WTC11 (cell line): Measurements from ENCODE around the gene SOAT1. TPM values are rescaled to one million over a fixed set of nuclear protein-coding genes. Genes with fewer than 3 reads are reported as not detected.

ENCODE experiments used
- ATAC-seq: fragments of 200-7000 bp; cut with Tn5 transposase; 2 replicates; pipeline ENCODE4 v1.10.0; 2021; ENCODE audit warnings: mild to moderate bottlenecking, moderate library complexity
- CTCF ChIA-PET: fragments of 300-600 bp; sonication (Branson Sonifier 250); formaldehyde crosslinking; loops from one replicate; lab custom pipeline; 2021; ENCODE audit warnings: antibody characterized with exemption; lab: Charles Lee
- POLR2A ChIA-PET: fragments of 350-600 bp; sonication (Branson Sonifier 250); formaldehyde crosslinking; loops from one replicate; lab custom pipeline; 2021; ENCODE audit warnings: antibody characterized with exemption; lab: Charles Lee
- DNase-seq: peaks from one replicate; pipeline ENCODE4 v3.0.0; 2021; ENCODE audit warnings: low spot score
- H3K27ac Mint-ChIP-seq: 2 replicates; pipeline ENCODE4 v1.8.0; 2021; ENCODE audit warnings: mixed read lengths
- H3K27me3 Mint-ChIP-seq: 2 replicates; pipeline ENCODE4 v1.8.0; 2021; ENCODE audit warnings: low read depth, mild to moderate bottlenecking, moderate library complexity, mixed read lengths
- H3K36me3 Mint-ChIP-seq: 2 replicates; pipeline ENCODE4 v1.8.0; 2021; ENCODE audit warnings: mixed read lengths
- H3K4me1 Mint-ChIP-seq: 2 replicates; pipeline ENCODE4 v1.8.0; 2022; ENCODE audit warnings: mixed read lengths
- H3K4me3 Mint-ChIP-seq: 2 replicates; pipeline ENCODE4 v1.8.0; 2021; ENCODE audit warnings: mild to moderate bottlenecking, moderate library complexity, mixed read lengths
- H3K9me3 Mint-ChIP-seq: 2 replicates; pipeline ENCODE4 v1.8.0; 2021; ENCODE audit warnings: mixed read lengths
- ATF2 ChIP-seq: sonication (generic); formaldehyde crosslinking; IDR thresholded peaks from 2 replicates; pipeline ENCODE4 v1.8.1; 2022; ENCODE audit warnings: low read depth, missing genetic modification reagents, borderline replicate concordance
- ATF6 ChIP-seq: sonication (generic); formaldehyde crosslinking; IDR thresholded peaks from 2 replicates; pipeline ENCODE4 v1.8.1; 2023; ENCODE audit warnings: mild to moderate bottlenecking, missing genetic modification reagents
- CBFB ChIP-seq: sonication (generic); formaldehyde crosslinking; IDR thresholded peaks from 2 replicates; pipeline ENCODE4 v1.8.1; 2022; ENCODE audit warnings: mild to moderate bottlenecking, low read depth, missing genetic modification reagents
- CREB1 ChIP-seq: sonication (generic); formaldehyde crosslinking; IDR thresholded peaks from 2 replicates; pipeline ENCODE4 v1.8.0; 2023; ENCODE audit warnings: mild to moderate bottlenecking, missing genetic modification reagents
- CREM ChIP-seq: sonication (generic); formaldehyde crosslinking; IDR thresholded peaks from 2 replicates; pipeline ENCODE4 v1.8.1; 2022; ENCODE audit warnings: mild to moderate bottlenecking, missing genetic modification reagents, moderate library complexity
- CTCF ChIP-seq: fragments of 200-600 bp; IDR thresholded peaks from 2 replicates; pipeline ENCODE4 v1.8.0; 2022; ENCODE audit warnings: antibody characterized with exemption
- E2F4 ChIP-seq: sonication (generic); formaldehyde crosslinking; IDR thresholded peaks from 2 replicates; pipeline ENCODE4 v1.8.1; 2022; ENCODE audit warnings: low read depth, mild to moderate bottlenecking, moderate library complexity, missing genetic modification reagents, borderline replicate concordance
- ESRRA ChIP-seq: sonication (generic); formaldehyde crosslinking; IDR thresholded peaks from 2 replicates; pipeline ENCODE4 v1.8.1; 2022; ENCODE audit warnings: mild to moderate bottlenecking, missing genetic modification reagents, borderline replicate concordance
- GABPB1 ChIP-seq: sonication (generic); formaldehyde crosslinking; IDR thresholded peaks from 2 replicates; pipeline ENCODE4 v1.8.1; 2023; ENCODE audit warnings: mild to moderate bottlenecking, missing genetic modification reagents
- GTF2I ChIP-seq: fragments of 250-450 bp; sonication (Bioruptor Pico); conservative IDR thresholded peaks from 2 replicates; pipeline ENCODE4 v1.4.0; 2021; ENCODE audit warnings: mild to moderate bottlenecking
- JUN ChIP-seq: sonication (generic); formaldehyde crosslinking; IDR thresholded peaks from 2 replicates; pipeline ENCODE4 v1.8.0; 2023; ENCODE audit warnings: mild to moderate bottlenecking, missing genetic modification reagents
- MAX ChIP-seq: sonication (generic); formaldehyde crosslinking; IDR thresholded peaks from 2 replicates; pipeline ENCODE4 v1.8.0; 2022; ENCODE audit warnings: mild to moderate bottlenecking, missing genetic modification reagents
- MXD4 ChIP-seq: fragments of 250-450 bp; sonication (Bioruptor Pico); IDR thresholded peaks from 2 replicates; pipeline ENCODE4 v1.8.0; 2021; ENCODE audit warnings: mild to moderate bottlenecking, moderate library complexity, borderline replicate concordance
- NFATC4 ChIP-seq: fragments of 250-450 bp; sonication (Bioruptor Pico); IDR thresholded peaks from 2 replicates; pipeline ENCODE4 v1.9.0; 2021; ENCODE audit warnings: mild to moderate bottlenecking
- PRDM15 ChIP-seq: sonication (generic); formaldehyde crosslinking; IDR thresholded peaks from 2 replicates; pipeline ENCODE4 v1.8.0; 2022; ENCODE audit warnings: missing genetic modification reagents
- SP1 ChIP-seq: sonication (generic); formaldehyde crosslinking; conservative IDR thresholded peaks from 2 replicates; pipeline ENCODE4 v1.8.1; 2022; ENCODE audit warnings: missing genetic modification reagents
- TCF7 ChIP-seq: sonication (generic); formaldehyde crosslinking; IDR thresholded peaks from 2 replicates; pipeline ENCODE4 v1.8.0; 2022; ENCODE audit warnings: mild to moderate bottlenecking, low read depth, missing genetic modification reagents, moderate library complexity
- ZBTB43 ChIP-seq: sonication (generic); formaldehyde crosslinking; IDR thresholded peaks from 2 replicates; pipeline ENCODE4 v1.8.1; 2023; ENCODE audit warnings: mild to moderate bottlenecking, missing genetic modification reagents
- ZNF532 ChIP-seq: fragments of 250-450 bp; sonication (Bioruptor Pico); IDR thresholded peaks from 2 replicates; pipeline ENCODE4 v1.9.0; 2021; ENCODE audit warnings: mild to moderate bottlenecking, borderline replicate concordance
- total RNA-seq: library from RNA; stranded (reverse); gene quantifications from 3 replicates; pipeline ENCODE4 v1.2.3, GENCODE V29; 2021

Gene SOAT1
- total RNA-seq, 1 experiment from 2014 or later: 2.3 TPM

GRCh38 chr1:179352236-179352635, 58.6 kb downstream of the SOAT1 start:
- no peaks in the 10 kb centered on the region for H3K27me3 Mint-ChIP-seq
- H3K4me3 Mint-ChIP-seq: no peak overlapping the region
- H3K9me3 Mint-ChIP-seq: no peaks in the 10 kb centered on the region
- POLR2A ChIA-PET: no interaction called here
- no peaks in the 10 kb centered on the region for H3K36me3 Mint-ChIP-seq
- no peak for TF ChIP-seq ZBTB43
- no peak for TF ChIP-seq JUN (CRISPR knock-in tag)
- no peak for TF ChIP-seq NFATC4 (CRISPR knock-in tag)
- TF ChIP-seq E2F4 (CRISPR knock-in tag): no peak
- TF ChIP-seq MAX (CRISPR knock-in tag): no peak
- TF ChIP-seq, all 79 proteins: peak for 0
- Mint-ChIP-seq H3K27ac (no peak overlapping the region), H3K4me1 (no peaks in the 10 kb centered on the region)
- CTCF ChIA-PET: no interaction called here
- ATAC-seq (no peak), DNase-seq (no peak)

- no peak overlapping the region for H3K4me3 Mint-ChIP-seq
- H3K36me3 Mint-ChIP-seq: no peaks in the 10 kb centered on the region
- ChIA-PET CTCF (no interaction called here), POLR2A (no interaction called here)
- no peaks in the 10 kb centered on the region for H3K4me1 Mint-ChIP-seq
- H3K9me3 Mint-ChIP-seq: no peaks in the 10 kb centered on the region
- no peaks in the 10 kb centered on the region for H3K27me3 Mint-ChIP-seq
- no peak for ATAC-seq
- no peak for DNase-seq
- H3K27ac Mint-ChIP-seq: no peak overlapping the region
- TF ChIP-seq SP1 (CRISPR knock-in tag) (no peak), NFATC4 (CRISPR knock-in tag) (no peak), CBFB (no peak), MXD4 (no peak), MAX (CRISPR knock-in tag) (no peak), ESRRA (no peak), PRDM15 (CRISPR knock-in tag) (no peak), CREB1 (no peak), GABPB1 (CRISPR knock-in tag) (no peak), ZNF532 (no peak), GTF2I (CRISPR knock-in tag) (no peak), ATF2 (no peak), ATF6 (CRISPR knock-in tag) (no peak), CTCF (no peak), CREM (no peak), TCF7 (no peak)
Observed at GRCh38 chr1:179353546-179353945, 59.9 kb downstream of the SOAT1 start.
